Panc1 (cell line): ENCODE results near the gene NTF4. TPM values are rescaled to one million over a fixed set of nuclear protein-coding genes. Genes with fewer than 3 reads are reported as not detected.

Experiments
- ATAC-seq: fragments of 200-7000 bp; cut with Tn5 transposase; 2 replicates; pipeline ENCODE4 v1.9.1; 2020; ENCODE audit warnings: mild to moderate bottlenecking, moderate library complexity
- BruUV-seq: library from RNA; stranded (reverse); fragments of 400-500 nt; replicated peaks from 2 replicates; lab custom pipeline; 2021; lab: Mats Ljungman, UMichigan
- CTCF ChIA-PET: fragments of 300-600 bp; sonication (Branson Sonifier 250); formaldehyde crosslinking; loops from one replicate; lab custom pipeline; 2022; ENCODE audit warnings: antibody characterized with exemption; lab: Charles Lee
- POLR2A ChIA-PET: fragments of 300-600 bp; sonication (Branson Sonifier 250); formaldehyde crosslinking; loops from one replicate; lab custom pipeline; 2022; ENCODE audit warnings: antibody characterized with exemption; lab: Charles Lee
- DNase-seq: peaks from one replicate; pipeline ENCODE4 v3.0.0-alpha.2; 2010; ENCODE audit warnings: low read depth, low spot score
- H3K27ac ChIP-seq: 2 replicates; pipeline ENCODE4 v1.5.1; 2011; ENCODE audit warnings: mild to moderate bottlenecking, low read length, inconsistent platforms
- H3K27me3 ChIP-seq: fragments of 200-500 bp; sonication (Bioruptor generic); 2 replicates; pipeline ENCODE4 v1.6.0; 2014; ENCODE audit warnings: low read length, inconsistent platforms; ENCODE audit not compliant: control insufficient read depth, insufficient read depth
- H3K36me3 ChIP-seq: fragments of 200-500 bp; sonication (Bioruptor generic); 2 replicates; pipeline ENCODE4 v1.5.1; 2014; ENCODE audit warnings: inconsistent platforms, mild to moderate bottlenecking, low read length, moderate library complexity; ENCODE audit not compliant: control insufficient read depth, insufficient read depth
- H3K4me1 ChIP-seq: 2 replicates; pipeline ENCODE4 v1.5.1; 2011; ENCODE audit warnings: inconsistent platforms, mild to moderate bottlenecking, low read length, moderate library complexity; ENCODE audit not compliant: control insufficient read depth, insufficient read depth
- H3K4me3 ChIP-seq, 2 experiments: 2 replicates each; pipeline ENCODE4 v1.5.1; 2011 to 2012; ENCODE audit warnings: low read depth in 2 of 2, low read length in 2 of 2, mild to moderate bottlenecking in 2 of 2, inconsistent platforms in 1 of 2, moderate library complexity in 1 of 2
- H3K9me3 ChIP-seq: fragments of 200-500 bp; sonication (Bioruptor generic); 2 replicates; pipeline ENCODE4 v1.5.1; 2014; ENCODE audit warnings: low read depth, mild to moderate bottlenecking, inconsistent platforms, low read length, moderate library complexity; ENCODE audit not compliant: control insufficient read depth, insufficient read depth
- CTCF ChIP-seq: fragments of 450-650 bp; IDR thresholded peaks from 2 replicates; pipeline ENCODE4 v1.5.1; 2017; ENCODE audit warnings: mild to moderate bottlenecking
- POLR2AphosphoS5 ChIP-seq: IDR thresholded peaks from 2 replicates; pipeline ENCODE4 v1.6.1; 2012; ENCODE audit warnings: mild to moderate bottlenecking, low read depth, low read length, moderate library complexity
- REST ChIP-seq, 2 experiments: IDR thresholded peaks; 2 replicates each; pipeline ENCODE4 v1.6.1; 2011 to 2012; ENCODE audit warnings: low read depth in 2 of 2, control low read depth in 1 of 2, low read length in 1 of 2, mild to moderate bottlenecking in 1 of 2, moderate library complexity in 1 of 2; ENCODE audit not compliant: insufficient read depth in 1 of 2
- SIN3A ChIP-seq: IDR thresholded peaks from 2 replicates; pipeline ENCODE4 v1.6.1; 2012; ENCODE audit warnings: low read depth, mild to moderate bottlenecking, low read length, moderate library complexity, borderline replicate concordance; ENCODE audit not compliant: insufficient read depth
- TCF7L2 ChIP-seq: IDR thresholded peaks from 2 replicates; pipeline ENCODE4 v1.6.1; 2011; ENCODE audit warnings: mild to moderate bottlenecking, low read depth, low read length, inconsistent platforms
- in situ Hi-C: cut with HindIII; loops from 2 replicates; pipeline ENCODE4 v1.10.0; 2016; ENCODE audit warnings: low sequenced_read_pairs, low pct_unique_long_range_greater_than_20kb
- intact Hi-C: fragments of 100-400 bp; cut with micrococcal nuclease; formaldehyde crosslinking; loops from one replicate; pipeline ENCODE4 v1.10.0; 2022; ENCODE audit not compliant: unreplicated experiment
- total RNA-seq: library from RNA; stranded (reverse); gene quantifications from one replicate; pipeline ENCODE4 v1.2.1, GENCODE V29; 2021; ENCODE audit not compliant: unreplicated experiment

NTF4 gene
- total RNA-seq, 1 experiment from 2014 or later: 0.39 TPM

GRCh38 chr19:49111218-49111998 is 46.8 kb upstream of the NTF4 start:
- Histone ChIP-seq H3K36me3 (no peaks in the 10 kb centered on the region; the same call in 1 of the 2 replicates), H3K4me3 (no peak overlapping the region), H3K27me3 (no peaks in the 10 kb centered on the region), H3K27ac (no peak overlapping the region), H3K9me3 (no peaks in the 10 kb centered on the region), H3K4me1 (peaks cover 4% of the 10 kb centered on the region; the same call in 1 of the 2 replicates)
- intact Hi-C loops (no loop called here), in situ Hi-C loops (no loop called here)
- ATAC-seq (no peak), DNase-seq (no peak)
- no TSS peak for BruUV-seq
- ChIA-PET CTCF (no interaction called here), POLR2A (no interaction called here)
- TF ChIP-seq REST (IDR thresholded peaks at IDR 0.05; ENCODE audit: insufficient read depth in 1 of 2, low read depth in 2 of 2, low read length in 1 of 2) (no peak), CTCF (no peak), SIN3A (no peak), TCF7L2 (no peak)

- Histone ChIP-seq H3K36me3 (no peaks in the 10 kb centered on the region; the same call in 1 of the 2 replicates), H3K27me3 (no peaks in the 10 kb centered on the region), H3K9me3 (no peaks in the 10 kb centered on the region), H3K27ac (no peak overlapping the region), H3K4me3 (no peak overlapping the region), H3K4me1 (peaks cover 4% of the 10 kb centered on the region; the same call in 1 of the 2 replicates)
- intact Hi-C loops: no loop called here
- BruUV-seq: no TSS peak
- CTCF ChIA-PET: no interaction called here
- TF ChIP-seq SIN3A (no peak), TCF7L2 (no peak), CTCF (no peak), POLR2AphosphoS5 (no peak), REST (IDR thresholded peaks at IDR 0.05; ENCODE audit: insufficient read depth in 1 of 2, low read depth in 2 of 2, low read length in 1 of 2) (no peak)
- DNase-seq (no peak), ATAC-seq (no peak)
- in situ Hi-C loops: no loop called here
- POLR2A ChIA-PET: no interaction called here
These were observed 45.9 kb upstream of the NTF4 start for GRCh38 chr19:49110567-49110966.
